G401.6 (cell line): ENCODE results near the gene MRGPRD.

Experiments used
- FAIRE-seq: peaks from 2 replicates; lab custom pipeline; 2012; peaks lifted over from hg19 to GRCh38; lab: Jason Lieb, UNC

MRGPRD gene

DNA sequence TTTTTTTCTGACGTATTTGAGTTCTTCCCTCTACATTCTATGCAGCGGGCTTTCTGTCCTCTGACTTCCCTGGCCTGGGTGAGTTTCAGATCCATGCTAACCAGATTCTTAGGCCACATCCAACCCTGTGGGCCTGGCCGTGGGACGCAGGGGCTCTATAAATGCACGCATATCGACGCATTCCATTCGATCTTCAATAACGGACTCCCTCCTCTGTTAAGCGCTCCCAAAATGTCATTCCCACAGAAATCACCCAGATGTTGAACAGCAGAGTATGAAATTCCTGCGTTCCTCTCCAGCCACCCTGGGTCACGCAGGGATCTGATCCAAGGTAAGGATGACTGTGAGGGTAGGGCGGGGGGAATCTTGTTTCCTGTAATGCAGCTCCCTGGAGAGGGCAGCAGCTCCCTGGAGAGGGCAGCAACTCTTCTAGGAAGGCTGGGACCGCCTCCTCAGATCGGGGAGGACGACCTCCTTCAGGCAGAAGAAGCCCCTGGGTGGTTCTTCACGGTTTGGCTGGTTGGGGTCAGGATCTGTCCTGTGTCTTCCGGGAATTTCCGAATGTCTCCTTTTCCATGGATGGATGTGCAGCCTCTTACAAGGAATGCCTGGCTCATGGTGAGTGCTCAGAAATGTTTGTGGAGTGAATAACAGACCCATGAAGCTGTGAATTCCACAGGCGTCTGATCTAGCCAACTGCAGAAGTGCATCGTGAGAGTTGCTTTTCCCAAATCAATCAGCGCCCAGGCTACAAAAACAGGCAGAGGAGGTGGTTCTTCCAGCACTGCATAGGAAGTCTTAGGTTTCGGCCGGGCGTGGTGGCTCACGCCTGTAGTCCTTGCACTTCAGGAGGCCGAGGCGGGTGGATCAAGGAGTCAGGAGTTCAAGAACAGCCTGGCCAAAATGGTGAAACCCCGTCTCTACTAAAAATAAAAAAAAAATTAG lies 12.2 kb downstream of the MRGPRD start:
- no peak for FAIRE-seq

DNA sequence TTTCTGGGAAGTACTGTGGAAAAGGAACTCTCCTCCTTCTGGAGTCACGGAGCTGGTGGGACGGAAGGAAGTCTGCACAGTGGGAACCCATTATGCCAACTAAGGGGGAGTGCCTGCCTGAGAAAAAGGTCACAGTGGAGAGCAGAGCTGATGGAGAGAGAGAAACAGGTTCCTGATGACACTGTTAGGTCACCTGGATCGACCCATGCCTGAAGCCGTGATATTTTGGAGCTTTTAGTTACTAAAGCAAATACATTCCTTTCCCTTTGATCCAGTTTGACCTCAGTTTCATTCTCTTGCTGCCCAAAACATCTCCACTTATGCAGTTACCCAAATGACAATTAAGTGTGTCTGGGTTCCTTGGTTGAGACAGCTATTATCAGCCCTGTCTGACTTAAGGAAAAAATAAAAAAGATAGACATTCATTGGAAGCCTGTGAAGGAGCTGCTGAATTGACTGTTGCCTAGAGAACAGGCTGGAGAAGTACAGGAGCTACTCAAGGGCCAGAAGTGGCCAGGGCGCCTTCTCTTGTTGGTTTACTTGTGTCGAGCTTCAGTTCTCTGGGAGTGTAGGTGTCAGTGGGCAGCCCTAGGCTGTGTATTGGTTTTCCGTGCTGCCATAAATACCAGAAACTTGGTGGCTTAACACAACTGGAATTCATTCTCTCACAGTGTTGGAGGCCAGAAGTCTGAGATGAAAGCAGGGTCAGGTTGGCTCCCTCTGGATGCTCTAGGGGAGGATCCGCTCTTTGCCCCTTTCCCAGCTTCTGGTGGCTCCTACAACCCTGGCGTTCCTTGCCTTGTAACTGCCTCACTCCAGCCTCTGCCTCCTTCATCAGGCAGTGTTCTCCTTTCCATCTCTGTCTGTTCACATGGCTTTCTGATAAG lies 13.6 kb downstream of the MRGPRD start:
- FAIRE-seq = no peak

DNA sequence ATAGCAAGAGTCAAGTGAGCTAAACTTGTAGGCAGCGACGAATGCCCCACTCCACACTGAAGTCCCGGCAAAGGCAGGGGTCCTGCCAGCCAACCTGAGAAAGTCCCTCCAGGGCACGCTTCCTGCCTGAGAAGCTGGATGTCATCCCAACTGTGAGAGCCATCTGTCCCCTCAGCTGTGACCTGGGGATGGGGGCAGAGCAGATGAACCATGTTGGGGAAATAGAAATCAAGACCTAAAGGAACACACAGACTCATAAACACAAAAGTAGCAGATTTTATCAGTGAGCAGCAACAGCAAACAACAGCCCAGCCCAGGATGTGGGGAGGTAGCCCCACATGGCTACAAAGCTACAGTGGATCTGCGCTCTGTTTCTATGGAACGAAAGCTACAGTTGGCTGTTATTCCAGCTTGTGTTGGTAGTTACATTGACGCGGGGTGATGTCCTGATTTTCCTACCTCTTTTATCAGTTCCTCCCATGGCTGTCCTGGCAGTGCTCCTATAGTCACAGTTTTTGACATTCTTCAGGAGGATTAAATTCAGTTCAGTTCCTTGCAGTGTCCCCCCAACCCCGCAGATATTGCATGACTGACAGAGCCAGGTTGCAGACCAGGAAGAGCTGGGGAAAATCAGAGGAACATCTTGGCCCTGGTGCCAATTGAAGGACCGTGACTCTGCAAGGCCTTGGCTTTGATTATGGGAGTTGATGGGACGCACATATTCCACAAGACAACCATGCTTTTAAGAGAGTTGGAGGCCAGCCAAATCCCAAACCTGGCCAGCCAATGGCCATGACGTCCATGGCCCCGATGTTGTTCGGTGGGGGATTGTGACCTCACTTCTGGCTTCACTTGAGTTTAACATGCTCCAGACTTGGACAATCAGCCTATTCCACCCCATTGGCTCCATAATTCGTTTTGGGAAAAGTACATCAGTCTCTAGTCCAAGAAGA lies 14.6 kb downstream of the MRGPRD start:
- FAIRE-seq = no peak

DNA sequence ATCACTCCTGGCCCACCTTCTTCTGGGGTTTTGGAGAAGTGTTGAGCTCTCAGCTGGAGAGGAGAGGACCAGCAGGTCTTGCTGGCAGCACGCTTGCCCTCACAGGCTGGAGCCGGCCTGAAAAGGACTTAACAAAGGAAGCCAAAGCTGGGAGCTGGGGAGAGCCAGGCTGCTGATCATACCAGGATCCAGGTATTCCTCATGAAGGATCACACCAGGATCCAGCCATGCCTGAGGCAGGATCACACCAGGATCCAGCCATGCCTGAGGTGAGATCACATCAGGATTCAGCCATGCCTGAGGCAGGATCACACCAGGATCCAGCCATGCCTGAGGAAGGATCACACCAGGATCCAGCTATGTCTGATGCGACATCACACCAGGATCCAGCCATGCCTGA lies 17.0 kb downstream of the MRGPRD start:
- no peak for FAIRE-seq

DNA sequence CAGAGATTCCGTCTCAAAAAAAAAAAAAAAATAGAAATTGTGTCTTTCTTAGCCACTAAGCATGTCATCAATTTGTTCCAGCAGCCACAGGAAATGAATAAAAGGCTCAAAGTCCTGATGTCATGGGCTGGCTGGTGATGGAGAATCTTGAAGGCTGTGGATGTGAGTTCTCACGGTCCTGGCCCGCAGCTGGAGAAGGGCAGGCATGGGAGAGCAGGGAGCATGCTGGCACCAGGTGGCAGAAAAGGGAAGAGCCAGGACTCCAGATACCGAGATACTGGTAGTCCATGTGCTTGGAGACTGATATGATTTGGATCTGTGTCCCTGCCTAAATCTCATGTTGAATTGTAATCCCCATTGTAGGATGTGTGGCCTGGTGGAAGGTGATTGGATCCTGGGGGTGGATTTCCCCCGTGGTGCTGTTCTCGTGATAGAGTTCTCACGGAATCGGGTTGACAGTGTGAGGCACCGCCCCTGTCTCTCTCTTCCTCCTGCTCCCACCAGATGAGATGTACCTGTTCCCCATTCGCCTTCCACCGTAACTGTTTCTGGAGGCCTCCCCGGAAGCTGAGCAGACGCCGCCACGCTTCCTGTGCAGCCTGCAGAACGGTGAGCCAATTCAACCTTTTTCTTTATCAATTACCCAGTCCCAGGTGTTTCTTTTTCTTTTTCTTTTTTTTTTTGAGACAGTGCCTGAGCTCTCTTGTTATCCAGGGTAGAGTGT lies 18.1 kb downstream of the MRGPRD start:
- FAIRE-seq = no peak

DNA sequence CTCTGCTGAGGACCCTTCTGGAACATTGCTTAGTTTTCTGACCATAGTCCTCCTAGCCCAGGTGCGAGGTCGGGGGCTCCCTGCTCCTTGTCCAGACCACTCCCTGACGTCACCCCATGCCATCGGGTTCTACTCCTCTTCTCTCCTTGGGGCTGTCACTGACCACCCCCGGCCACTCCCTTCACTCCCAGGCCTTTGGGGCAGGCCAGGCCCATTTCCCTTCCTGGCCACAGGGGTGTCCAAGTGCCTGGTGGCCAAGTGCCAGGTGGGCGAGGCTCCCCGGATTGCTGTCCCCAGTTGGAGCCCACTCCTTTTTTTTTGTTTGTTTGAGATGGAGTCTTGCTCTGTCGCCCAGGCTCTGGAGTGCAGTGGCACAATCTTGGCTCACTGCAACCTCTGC lies 19.5 kb downstream of the MRGPRD start:
- FAIRE-seq = no peak

DNA sequence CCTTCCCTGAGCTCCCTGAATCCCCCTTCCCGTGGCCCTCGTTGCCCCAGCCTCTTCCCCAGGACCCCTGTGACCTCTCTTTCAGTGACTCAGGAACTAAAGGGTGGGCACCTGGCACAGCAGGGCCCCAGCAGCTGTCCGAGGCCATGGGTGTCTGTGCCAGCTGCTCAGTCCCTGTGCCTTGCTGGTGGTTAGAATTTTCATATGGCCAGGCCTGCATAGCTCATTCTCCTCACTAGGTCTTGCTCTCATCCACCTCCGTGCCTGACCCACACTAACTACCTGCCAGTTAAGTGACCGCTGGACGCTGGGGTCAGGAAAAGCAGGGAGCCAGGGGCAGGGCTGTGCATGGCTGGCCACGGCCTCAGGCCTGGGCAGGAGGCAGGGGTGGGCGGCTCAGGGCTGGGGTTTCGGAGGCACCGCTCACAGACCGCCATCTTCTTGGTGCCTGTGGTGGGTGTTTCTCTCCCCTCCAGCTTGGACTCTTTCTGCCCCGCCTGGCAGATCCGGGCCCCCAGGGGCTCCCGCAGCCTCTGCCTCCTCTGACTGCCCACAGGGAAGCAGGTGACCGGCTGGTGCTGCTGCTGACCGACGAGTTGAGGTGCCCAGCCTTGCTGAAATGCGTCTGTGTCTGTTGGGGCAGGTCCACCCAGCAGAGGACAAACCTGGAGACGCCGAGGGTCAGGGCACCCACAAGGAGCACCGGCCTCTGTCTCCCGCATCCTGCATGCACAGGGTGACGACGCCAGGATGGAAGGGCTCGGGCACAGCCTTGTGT lies 20.3 kb downstream of the MRGPRD start:
- FAIRE-seq = no peak

DNA sequence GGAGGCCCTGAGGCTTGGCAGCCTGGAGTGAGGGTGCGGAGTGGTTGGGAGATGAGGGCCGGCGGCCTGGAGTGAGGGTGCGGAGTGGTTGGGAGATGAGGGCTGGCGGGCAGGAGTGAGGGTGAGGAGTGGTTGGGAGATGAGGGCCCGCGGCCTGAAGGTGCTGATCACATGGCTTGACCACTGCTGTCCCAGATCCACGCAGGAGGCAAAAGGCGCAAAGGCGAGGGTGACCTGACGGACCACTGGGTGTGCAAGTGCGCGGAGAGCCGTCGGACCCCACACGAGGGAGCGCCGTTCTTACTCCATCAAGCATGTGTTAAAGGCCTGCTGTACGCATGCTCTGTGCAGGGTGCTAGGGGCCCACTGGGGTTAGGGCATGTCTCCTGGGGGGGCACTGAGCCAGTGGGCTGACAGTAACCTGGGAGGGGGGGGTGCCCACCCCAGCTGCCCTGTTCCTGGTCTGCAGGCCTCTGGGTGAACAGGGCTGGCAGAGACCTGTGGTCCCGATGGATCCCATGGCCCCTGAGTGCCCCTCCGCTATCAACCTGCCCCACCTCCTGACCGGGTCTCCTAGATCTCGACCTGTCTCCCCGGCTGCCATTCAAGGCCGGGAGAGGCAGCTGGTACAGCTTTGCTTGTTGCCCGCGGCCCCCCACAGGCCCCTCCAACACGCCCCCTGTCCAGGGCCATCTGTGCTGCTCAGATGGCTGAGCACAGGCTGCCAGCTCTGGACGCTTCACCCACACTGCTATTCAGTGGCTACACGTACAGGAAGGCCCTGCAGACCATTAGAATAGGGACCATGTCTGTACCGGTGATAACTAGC lies 21.1 kb downstream of the MRGPRD start:
- no peak for FAIRE-seq

DNA sequence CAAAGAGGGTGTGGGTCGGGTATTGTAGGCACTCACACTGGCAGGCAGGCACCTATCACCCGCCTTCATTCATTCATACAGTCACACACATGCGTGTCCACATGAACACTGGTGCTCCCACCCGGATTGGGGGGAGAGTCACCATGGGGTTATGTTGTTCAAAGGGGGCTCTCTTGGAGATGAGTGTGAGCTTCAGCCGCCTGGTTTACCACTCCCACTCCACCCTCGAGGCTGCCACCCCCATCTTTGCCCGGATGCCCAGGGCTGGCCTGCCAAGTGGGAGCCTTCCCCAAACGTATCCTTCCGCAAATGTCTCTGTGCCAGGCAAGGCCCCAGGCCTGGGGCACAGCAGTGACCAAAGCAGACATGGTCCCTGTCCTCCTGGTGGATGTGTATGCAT lies 22.6 kb downstream of the MRGPRD start:
- FAIRE-seq = no peak

DNA sequence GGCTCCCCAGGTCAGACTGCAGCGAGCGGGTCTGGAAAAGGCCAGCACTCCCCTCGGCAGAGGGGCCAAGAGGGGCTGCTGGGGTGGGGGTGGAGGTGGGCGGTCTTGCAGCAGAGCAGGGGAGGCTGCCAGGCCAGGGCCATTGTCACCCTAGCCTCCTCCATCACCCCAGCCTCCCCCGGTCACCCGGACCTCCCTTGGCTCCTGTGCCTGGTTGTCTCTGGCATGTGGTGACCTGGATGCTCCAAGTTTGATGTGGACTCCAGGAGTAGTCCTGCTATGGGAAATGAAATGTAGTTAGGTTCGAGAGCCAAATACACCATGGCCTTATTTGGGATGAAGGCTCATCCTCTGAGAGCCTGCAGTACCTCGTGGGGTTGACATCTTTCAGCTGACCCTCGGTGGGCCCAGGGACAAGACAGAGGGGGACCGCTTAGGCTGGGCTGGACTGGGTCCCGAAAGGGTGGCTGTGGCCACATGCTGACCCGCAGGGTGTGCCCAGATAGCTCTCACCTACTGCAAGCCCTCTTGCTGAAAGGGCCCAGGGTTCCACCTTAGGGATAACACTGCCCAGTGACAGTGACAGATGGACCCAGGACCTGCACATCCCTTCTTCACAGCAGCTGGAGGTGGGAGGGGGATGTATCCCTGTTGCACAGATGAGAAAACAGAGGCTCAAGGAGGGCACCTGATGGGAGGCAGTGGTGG lies 24.1 kb downstream of the MRGPRD start:
- FAIRE-seq = no peak

DNA sequence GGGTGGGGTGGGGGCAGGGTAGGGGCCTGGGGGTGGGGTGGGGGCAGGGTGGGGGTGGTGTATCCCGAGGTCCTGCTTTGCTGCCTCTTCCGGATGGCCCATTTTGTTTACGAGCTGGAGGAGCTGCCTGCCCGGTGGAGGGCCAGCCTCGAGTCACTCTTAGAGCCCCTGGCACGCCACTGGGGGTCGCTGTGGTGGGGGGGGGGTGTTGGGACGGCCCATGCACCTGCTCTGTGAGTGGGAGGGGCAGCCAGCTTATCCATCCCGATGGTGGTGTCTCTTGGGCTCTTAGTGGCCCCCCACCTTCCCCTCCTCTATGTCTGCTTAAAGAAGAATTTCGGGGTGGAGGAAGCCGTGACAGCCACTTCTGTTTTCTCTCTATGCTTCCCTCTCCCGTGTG lies 24.6 kb downstream of the MRGPRD start:
- no peak for FAIRE-seq

DNA sequence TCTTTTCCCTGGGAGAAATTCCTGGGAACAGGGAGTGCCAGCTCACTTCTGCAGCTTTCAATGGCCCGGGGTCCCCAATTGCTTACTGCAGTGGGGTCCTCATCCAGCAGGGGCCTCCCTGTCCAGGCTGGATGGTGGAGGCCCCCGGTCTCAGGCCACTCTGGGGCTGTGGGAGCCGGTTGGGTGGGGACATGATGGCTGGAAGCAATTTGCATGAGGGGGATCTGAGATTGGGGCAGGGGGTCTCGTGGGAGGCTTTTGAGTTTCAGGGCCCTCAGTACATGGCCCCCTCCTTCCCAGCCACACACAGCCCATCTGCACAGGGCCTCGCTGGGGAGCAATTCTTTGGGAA lies 25.2 kb downstream of the MRGPRD start:
- no peak for FAIRE-seq

DNA sequence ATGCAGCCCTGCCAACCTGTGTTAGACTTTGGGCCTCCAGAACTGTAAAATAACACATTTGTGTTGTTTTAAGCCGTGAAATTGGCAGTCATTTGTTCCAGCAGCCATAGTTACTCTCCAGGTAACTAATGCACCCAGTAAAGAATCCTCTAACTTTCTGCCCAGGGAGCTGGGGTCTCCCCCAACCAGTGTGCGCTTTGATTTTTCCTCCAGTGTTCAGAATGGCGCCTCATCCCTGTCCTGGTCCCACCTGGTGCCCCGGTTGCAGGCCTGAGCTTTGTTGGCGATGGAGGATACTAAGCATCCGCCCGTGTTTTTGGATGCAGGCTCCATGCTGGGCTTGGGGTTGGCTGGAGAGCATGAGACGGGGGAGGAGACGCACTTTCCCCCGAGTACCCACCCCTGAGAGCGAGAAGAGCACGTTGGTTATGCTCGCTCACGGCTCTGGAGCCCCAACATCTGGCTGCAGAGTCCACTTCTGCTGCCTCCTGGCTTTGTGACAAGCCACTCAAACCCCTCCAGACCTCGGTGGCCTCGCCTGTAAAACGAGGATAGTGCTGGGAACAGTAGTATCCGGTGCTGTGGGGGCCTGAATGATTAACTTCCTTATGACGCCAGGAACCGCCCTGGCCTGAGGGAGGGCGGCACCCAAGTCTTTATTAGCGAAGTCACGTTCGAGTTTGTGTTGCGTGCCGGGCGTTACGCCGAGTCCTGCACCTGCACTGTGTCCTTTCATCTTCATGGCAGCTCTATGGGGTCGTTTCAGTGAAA lies 25.8 kb downstream of the MRGPRD start:
- no peak for FAIRE-seq

DNA sequence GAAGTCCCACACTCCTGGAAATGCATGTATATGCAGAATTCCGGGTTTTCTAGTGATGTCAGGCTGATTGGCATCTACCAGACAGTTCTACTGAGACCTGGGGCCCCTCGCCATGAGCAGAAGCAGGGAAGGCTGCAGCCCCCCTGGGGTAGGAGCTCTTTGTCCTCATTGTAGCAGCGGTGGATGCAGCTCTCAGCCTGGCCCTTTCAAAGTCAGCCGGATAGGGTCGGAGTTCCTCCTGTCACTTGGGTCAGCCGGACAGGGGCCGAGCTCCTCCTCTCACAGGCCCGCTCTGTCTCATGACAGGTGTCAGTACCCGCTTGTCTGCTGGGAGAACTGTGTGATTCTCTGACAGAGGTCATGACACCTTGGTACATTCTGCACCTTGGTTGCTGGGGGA lies 30.0 kb downstream of the MRGPRD start:
- FAIRE-seq = no peak

DNA sequence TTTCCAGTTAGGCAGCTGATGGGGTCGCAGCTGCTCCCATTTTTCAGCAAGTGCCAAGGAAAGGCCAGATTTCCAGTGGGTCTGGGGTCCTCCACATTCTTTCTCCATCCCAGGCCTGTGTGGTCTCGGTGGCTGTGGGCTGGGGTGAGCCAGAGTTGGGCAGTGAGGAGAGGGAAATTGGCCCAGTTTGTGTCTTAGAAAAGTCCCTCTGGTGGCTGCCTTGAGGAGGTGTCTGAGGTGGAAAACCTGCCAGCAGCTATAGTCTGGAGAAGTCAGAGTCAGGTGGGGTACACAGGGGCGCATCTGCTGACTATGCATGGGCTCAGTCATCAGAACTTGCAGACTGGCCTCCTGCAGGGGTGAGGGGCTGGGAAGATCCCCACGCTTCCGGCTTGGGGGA lies 30.5 kb downstream of the MRGPRD start:
- no peak for FAIRE-seq

DNA sequence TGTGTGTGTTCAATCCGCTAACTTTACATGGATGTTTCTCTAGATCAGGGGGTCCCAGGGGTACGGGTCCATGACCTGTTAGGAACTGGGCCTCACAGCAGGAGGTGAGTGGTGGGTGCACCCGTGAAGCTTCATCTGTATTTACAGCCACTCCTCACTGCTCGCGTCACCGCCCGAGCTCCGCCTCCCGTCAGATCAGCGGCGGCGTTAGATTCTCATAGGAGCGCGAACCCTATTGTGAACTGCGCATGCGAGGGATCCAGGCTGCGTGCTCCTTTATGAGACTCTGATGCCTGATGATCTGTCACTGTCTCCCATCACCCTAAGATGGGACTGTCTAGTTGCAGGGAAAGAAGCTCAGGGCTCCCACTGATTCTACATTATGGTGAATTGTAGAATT lies 31.9 kb downstream of the MRGPRD start:
- no peak for FAIRE-seq

DNA sequence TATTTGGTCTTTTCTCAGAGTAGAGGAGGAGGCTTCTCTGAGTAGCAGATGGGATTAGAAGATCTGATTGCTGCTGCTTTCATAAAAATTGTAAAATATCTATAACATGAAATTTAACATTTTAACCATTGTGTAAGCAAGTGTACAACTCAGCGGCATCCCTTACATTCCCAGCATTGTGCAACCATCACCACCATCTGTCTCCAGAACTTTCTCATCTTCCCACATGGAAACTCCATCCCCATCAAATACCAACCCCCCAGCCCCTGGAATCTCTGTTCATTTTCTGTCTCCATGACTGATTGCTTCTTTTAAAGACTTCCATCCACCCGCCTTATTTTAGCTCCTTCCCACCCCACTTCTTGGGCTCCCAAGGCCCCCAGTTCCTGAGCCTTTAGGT lies 32.3 kb downstream of the MRGPRD start:
- no peak for FAIRE-seq

DNA sequence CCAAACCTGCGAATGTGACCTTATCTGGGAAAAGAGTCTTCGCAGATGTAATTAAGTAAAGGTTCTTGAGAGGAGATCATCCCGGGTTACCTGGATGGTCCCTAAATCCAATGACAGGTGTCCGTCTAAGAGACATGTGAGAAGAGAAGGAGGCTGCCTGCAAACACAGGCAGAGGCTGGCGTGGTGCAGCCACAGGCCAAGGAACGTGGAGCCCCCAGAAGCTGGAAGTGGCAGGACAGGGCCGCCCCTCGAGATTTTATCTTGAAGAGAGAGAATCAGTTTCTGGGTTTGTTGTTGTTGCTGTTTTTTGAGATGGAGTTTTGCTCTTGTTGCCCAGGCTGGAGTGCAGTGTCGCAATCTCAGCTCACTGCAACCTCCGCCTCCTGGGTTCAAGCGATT lies 33.6 kb downstream of the MRGPRD start:
- FAIRE-seq = no peak
